ENCODE data around the gene ETNPPL. TPM values are rescaled to one million over a fixed set of nuclear protein-coding genes. Genes with fewer than 3 reads are reported as not detected.

ETNPPL gene
- total and polyA plus RNA-seq, 2 donors (not counting 3 experiments of a cell fraction or from before 2014, with no cell fraction given): not detected

DNA sequence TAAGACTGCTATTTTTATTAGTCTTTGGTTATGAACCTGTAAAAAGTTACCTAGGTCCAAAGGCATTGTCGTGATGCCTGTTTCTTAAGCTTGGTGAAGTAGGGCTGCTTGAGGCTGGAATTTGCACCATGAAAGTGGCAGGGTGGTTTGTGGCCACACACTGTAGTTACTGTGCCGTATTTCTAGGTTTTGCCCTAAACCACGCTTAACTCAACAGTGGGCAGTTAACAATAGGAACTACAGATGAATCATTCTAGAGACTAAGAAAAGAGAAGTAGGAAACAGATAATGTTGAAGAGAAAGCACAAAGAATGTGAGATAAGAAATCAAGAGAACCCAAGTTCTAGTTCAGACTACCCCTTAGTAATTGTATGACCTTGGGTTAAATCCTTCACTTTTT lies 11.5 kb downstream of the ETNPPL start:
- H3K36me3 ChIP-seq (ENCODE audit: control insufficient read depth in 2 of 2, extremely low read depth in 1 of 2, insufficient read depth in 2 of 2, low read length in 2 of 2): no peaks in the 10 kb centered on the region
- CTCF ChIA-PET: interaction anchor here (0.6 kb wide), 1 partner anchor 525 kb away, joined by 3 read pairs; no protein-coding TSS in a partner anchor

More for the DNA sequence above, 11.5 kb downstream of the ETNPPL start:
- Histone ChIP-seq H3K4me3 (replicated peaks in 1 of 3; ENCODE audit: insufficient read depth in 1 of 3, low read depth in 1 of 3, low read length in 3 of 3) (no peak overlapping the region), H2AFZ (ENCODE audit: low read depth, low read length) (no peak overlapping the region), H3K9me3 (replicated peaks; ENCODE audit: control insufficient read depth, insufficient read depth, low read length) (no peaks in the 10 kb centered on the region), H3K4me2 (ENCODE audit: insufficient read depth, low read length) (no peak overlapping the region), H4K20me1 (replicated peaks; ENCODE audit: control insufficient read depth, extremely low read depth, insufficient read depth, low read length) (no peaks in the 10 kb centered on the region), H3K9ac (replicated peaks; ENCODE audit: extremely low read depth, insufficient read depth, low read length) (no peak overlapping the region), H3K27ac (ENCODE audit: insufficient read depth, low read depth, low read length) (no peak overlapping the region), H3K4me1 (ENCODE audit: control insufficient read depth, extremely low read depth, insufficient read depth, low read length) (no peaks in the 10 kb centered on the region), H3K79me2 (ENCODE audit: control insufficient read depth, insufficient read depth, low read length) (no peaks in the 10 kb centered on the region), H3K9me1 (replicated peaks; ENCODE audit: control insufficient read depth, extremely low read depth, insufficient read depth, low read length) (no peaks in the 10 kb centered on the region), H3K27me3 (ENCODE audit: control insufficient read depth in 2 of 2, insufficient read depth in 2 of 2, low read length in 2 of 2) (no peaks in the 10 kb centered on the region)
- no TSS peak for BruUV-seq (replicated peaks)
- intact Hi-C loops (cut with micrococcal nuclease): no loop called here
- no peak for FAIRE-seq
- dilution Hi-C loops (cut with MboI; ENCODE audit: extremely low pct_ligation_motif_present, low sequenced_read_pairs): no loop called here
- no peak for DNase-seq (ENCODE audit: low read depth, low spot score)
- POLR2A ChIA-PET: no interaction called here
- no peak for TF ChIP-seq GATA2 (IDR thresholded peaks at IDR 0.05; ENCODE audit: insufficient read depth, insufficient read length, low read depth, low read length)
- TF ChIP-seq POLR2A (IDR thresholded peaks at IDR 0.05; ENCODE audit: low read depth, low read length): no peak
- TF ChIP-seq FOS (IDR thresholded peaks at IDR 0.05; ENCODE audit: borderline replicate concordance, insufficient read depth, low read length): no peak
- TF ChIP-seq, protein P1, sequence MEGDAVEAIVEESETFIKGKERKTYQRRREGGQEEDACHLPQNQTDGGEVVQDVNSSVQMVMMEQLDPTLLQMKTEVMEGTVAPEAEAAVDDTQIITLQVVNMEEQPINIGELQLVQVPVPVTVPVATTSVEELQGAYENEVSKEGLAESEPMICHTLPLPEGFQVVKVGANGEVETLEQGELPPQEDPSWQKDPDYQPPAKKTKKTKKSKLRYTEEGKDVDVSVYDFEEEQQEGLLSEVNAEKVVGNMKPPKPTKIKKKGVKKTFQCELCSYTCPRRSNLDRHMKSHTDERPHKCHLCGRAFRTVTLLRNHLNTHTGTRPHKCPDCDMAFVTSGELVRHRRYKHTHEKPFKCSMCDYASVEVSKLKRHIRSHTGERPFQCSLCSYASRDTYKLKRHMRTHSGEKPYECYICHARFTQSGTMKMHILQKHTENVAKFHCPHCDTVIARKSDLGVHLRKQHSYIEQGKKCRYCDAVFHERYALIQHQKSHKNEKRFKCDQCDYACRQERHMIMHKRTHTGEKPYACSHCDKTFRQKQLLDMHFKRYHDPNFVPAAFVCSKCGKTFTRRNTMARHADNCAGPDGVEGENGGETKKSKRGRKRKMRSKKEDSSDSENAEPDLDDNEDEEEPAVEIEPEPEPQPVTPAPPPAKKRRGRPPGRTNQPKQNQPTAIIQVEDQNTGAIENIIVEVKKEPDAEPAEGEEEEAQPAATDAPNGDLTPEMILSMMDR (IDR thresholded peaks at IDR 0.05; ENCODE audit: extremely low read depth in 1 of 2, insufficient read depth in 1 of 2, low read depth in 1 of 2, low read length in 2 of 2): no peak
- TF ChIP-seq POLR2AphosphoS5 (IDR thresholded peaks at IDR 0.05; ENCODE audit: insufficient read depth, low read depth, low read length): no peak
- TF ChIP-seq, protein P2, sequence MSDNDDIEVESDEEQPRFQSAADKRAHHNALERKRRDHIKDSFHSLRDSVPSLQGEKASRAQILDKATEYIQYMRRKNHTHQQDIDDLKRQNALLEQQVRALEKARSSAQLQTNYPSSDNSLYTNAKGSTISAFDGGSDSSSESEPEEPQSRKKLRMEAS (IDR thresholded peaks at IDR 0.05; ENCODE audit: insufficient read depth, insufficient read length): no peak
- no peak for TF ChIP-seq JUN (IDR thresholded peaks at IDR 0.05; ENCODE audit: borderline replicate concordance, insufficient read depth, insufficient read length, low read depth)
- no peak for TF ChIP-seq EZH2 (IDR thresholded peaks at IDR 0.05; ENCODE audit: borderline replicate concordance, low read depth, low read length, severe bottlenecking)
- TF ChIP-seq MYC (IDR thresholded peaks at IDR 0.05; ENCODE audit: low read depth, low read length): no peak

Measured in endothelial cell of umbilical vein (primary cell).